Stimulated activated memory B cell treated with anti-CD40 and anti-IgM and Interleukin-4, amounts not matched to agents 10 μg/mL and 1 μg/mL and 100 μg/mL, for 72 hours (primary cell): ENCODE data around the gene GRM1.

ENCODE experiments used
- ATAC-seq: fragments of 150-1000 bp; cut with Tn5 transposase; 2 replicates; pipeline ENCODE4 v1.10.0; 2021
- H3K27ac Mint-ChIP-seq: one replicate; pipeline ENCODE4 v1.8.0; 2022; ENCODE audit warnings: mild to moderate bottlenecking, mixed read lengths
- H3K27me3 Mint-ChIP-seq: one replicate; pipeline ENCODE4 v1.8.0; 2022; ENCODE audit warnings: mixed read lengths
- H3K36me3 Mint-ChIP-seq: one replicate; pipeline ENCODE4 v1.8.0; 2022; ENCODE audit warnings: mixed read lengths
- H3K4me1 Mint-ChIP-seq: one replicate; pipeline ENCODE4 v1.8.0; 2022; ENCODE audit warnings: mixed read lengths
- H3K4me3 Mint-ChIP-seq: one replicate; pipeline ENCODE4 v1.8.0; 2022; ENCODE audit warnings: mild to moderate bottlenecking, moderate library complexity, mixed read lengths
- H3K9me3 Mint-ChIP-seq: one replicate; pipeline ENCODE4 v1.8.0; 2022; ENCODE audit warnings: mixed read lengths

The GRM1 gene

DNA sequence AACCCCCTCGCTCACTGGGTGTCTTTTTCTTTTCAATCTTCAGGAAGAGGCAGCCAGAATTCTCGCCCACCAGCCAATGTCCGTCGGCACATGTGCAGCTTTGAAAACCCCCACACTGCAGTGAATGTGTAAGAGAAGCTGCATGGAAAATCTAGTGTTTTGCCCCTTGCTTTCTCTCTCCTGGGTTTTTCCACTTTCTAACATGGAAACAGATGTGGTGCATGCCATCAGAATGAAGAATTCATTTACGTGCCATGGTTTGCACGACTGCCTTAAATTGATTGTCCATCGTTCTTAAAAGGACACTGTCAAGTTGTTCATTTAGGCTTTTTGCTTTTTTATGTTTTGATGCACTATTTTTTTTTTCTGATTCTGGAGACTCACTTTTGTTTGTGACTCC is 397.7 kb downstream of the GRM1 start:
- ATAC-seq = no peak
- Mint-ChIP-seq H3K4me3 (no peak overlapping the region), H3K4me1 (no peaks in the 10 kb centered on the region)

GRCh38 chr6:146429831-146430230 is 401.0 kb downstream of the GRM1 start:
- no peaks in the 10 kb centered on the region for H3K27me3 Mint-ChIP-seq
- H3K9me3 Mint-ChIP-seq = no peaks in the 10 kb centered on the region
- no peaks in the 10 kb centered on the region for H3K36me3 Mint-ChIP-seq
- no peak overlapping the region for H3K4me3 Mint-ChIP-seq
- no peak for ATAC-seq
- H3K27ac Mint-ChIP-seq = no peak overlapping the region
- no peaks in the 10 kb centered on the region for H3K4me1 Mint-ChIP-seq

More for the DNA sequence above, 397.7 kb downstream of the GRM1 start:
- Mint-ChIP-seq H3K9me3 (no peaks in the 10 kb centered on the region), H3K27me3 (no peaks in the 10 kb centered on the region), H3K36me3 (no peaks in the 10 kb centered on the region), H3K27ac (no peak overlapping the region)

DNA sequence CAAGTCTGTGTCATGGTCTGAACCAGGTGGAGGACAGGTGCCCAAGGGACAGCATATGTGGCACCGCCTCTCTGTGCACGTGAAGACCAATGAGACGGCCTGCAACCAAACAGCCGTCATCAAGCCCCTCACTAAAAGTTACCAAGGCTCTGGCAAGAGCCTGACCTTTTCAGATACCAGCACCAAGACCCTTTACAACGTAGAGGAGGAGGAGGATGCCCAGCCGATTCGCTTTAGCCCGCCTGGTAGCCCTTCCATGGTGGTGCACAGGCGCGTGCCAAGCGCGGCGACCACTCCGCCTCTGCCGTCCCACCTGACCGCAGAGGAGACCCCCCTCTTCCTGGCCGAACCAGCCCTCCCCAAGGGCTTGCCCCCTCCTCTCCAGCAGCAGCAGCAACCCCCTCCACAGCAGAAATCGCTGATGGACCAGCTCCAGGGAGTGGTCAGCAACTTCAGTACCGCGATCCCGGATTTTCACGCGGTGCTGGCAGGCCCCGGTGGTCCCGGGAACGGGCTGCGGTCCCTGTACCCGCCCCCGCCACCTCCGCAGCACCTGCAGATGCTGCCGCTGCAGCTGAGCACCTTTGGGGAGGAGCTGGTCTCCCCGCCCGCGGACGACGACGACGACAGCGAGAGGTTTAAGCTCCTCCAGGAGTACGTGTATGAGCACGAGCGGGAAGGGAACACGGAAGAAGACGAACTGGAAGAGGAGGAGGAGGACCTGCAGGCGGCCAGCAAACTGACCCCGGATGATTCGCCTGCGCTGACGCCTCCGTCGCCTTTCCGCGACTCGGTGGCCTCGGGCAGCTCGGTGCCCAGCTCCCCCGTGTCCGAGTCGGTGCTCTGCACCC is 405.2 kb downstream of the GRM1 start:
- Mint-ChIP-seq H3K27ac (no peak overlapping the region), H3K9me3 (no peaks in the 10 kb centered on the region), H3K4me1 (no peaks in the 10 kb centered on the region), H3K36me3 (no peaks in the 10 kb centered on the region), H3K4me3 (no peak overlapping the region), H3K27me3 (no peaks in the 10 kb centered on the region)
- no peak for ATAC-seq

DNA sequence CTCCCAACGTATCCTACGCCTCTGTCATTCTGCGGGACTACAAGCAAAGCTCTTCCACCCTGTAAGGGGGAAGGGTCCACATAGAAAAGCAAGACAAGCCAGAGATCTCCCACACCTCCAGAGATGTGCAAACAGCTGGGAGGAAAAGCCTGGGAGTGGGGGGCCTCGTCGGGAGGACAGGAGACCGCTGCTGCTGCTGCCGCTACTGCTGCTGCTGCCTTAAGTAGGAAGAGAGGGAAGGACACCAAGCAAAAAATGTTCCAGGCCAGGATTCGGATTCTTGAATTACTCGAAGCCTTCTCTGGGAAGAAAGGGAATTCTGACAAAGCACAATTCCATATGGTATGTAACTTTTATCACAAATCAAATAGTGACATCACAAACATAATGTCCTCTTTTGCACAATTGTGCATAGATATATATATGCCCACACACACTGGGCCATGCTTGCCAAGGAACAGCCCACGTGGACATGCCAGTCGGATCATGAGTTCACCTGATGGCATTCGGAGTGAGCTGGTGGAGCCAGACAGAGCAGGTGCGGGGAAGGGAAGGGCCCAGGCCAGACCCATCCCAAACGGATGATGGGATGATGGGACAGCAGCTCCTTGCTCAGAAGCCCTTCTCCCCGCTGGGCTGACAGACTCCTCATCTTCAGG is 406.0 kb downstream of the GRM1 start:
- ATAC-seq = peak; percentile 28

GRCh38 chr6:146441907-146442306 is 413.0 kb downstream of the GRM1 start:
- H3K4me3 Mint-ChIP-seq = no peak overlapping the region
- no peak overlapping the region for H3K27ac Mint-ChIP-seq
- H3K36me3 Mint-ChIP-seq = no peaks in the 10 kb centered on the region
- H3K9me3 Mint-ChIP-seq = no peaks in the 10 kb centered on the region
- ATAC-seq = no peak
- no peaks in the 10 kb centered on the region for H3K27me3 Mint-ChIP-seq
- H3K4me1 Mint-ChIP-seq = no peaks in the 10 kb centered on the region

More for the DNA sequence above, 406.0 kb downstream of the GRM1 start:
- no peaks in the 10 kb centered on the region for H3K9me3 Mint-ChIP-seq
- no peak overlapping the region for H3K4me3 Mint-ChIP-seq
- no peaks in the 10 kb centered on the region for H3K36me3 Mint-ChIP-seq
- H3K4me1 Mint-ChIP-seq = no peaks in the 10 kb centered on the region
- H3K27ac Mint-ChIP-seq = no peak overlapping the region
- H3K27me3 Mint-ChIP-seq = no peaks in the 10 kb centered on the region

- H3K27me3 Mint-ChIP-seq = no peaks in the 10 kb centered on the region
- H3K36me3 Mint-ChIP-seq = no peaks in the 10 kb centered on the region
- no peaks in the 10 kb centered on the region for H3K4me1 Mint-ChIP-seq
- no peak overlapping the region for H3K4me3 Mint-ChIP-seq
- no peak for ATAC-seq
- no peak overlapping the region for H3K27ac Mint-ChIP-seq
- H3K9me3 Mint-ChIP-seq = peaks cover 5% of the 10 kb centered on the region
These were observed 415.3 kb downstream of the GRM1 start for GRCh38 chr6:146444189-146444588.

DNA sequence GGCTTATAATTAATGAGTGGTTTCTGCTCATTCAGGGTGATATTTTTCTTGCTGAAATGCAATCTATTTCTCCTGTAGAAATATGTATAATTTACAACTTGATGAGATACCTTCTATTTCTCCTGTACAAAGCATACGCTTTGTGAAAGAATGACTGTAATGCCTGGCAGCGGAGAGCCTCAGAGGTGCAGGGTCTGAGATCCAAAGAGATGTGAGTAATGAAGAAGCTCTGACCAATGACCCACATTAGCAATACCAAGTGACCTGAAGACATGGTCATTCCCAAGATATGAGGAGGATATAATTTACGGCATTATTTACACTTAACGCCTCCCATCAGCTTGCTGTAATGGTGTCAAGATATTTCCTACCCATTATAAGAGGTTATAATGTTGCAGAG is 416.4 kb downstream of the GRM1 start:
- Mint-ChIP-seq H3K27me3 (no peaks in the 10 kb centered on the region), H3K4me3 (no peak overlapping the region), H3K9me3 (peaks cover 7% of the 10 kb centered on the region), H3K36me3 (no peaks in the 10 kb centered on the region), H3K27ac (no peak overlapping the region), H3K4me1 (no peaks in the 10 kb centered on the region)
- ATAC-seq = no peak

- ATAC-seq = no peak
- H3K36me3 Mint-ChIP-seq = no peaks in the 10 kb centered on the region
- H3K27ac Mint-ChIP-seq = no peak overlapping the region
- no peak overlapping the region for H3K4me3 Mint-ChIP-seq
- no peaks in the 10 kb centered on the region for H3K4me1 Mint-ChIP-seq
- no peaks in the 10 kb centered on the region for H3K27me3 Mint-ChIP-seq
- H3K9me3 Mint-ChIP-seq = peaks cover 26% of the 10 kb centered on the region
These were observed 428.0 kb downstream of the GRM1 start for GRCh38 chr6:146456886-146457285.

DNA sequence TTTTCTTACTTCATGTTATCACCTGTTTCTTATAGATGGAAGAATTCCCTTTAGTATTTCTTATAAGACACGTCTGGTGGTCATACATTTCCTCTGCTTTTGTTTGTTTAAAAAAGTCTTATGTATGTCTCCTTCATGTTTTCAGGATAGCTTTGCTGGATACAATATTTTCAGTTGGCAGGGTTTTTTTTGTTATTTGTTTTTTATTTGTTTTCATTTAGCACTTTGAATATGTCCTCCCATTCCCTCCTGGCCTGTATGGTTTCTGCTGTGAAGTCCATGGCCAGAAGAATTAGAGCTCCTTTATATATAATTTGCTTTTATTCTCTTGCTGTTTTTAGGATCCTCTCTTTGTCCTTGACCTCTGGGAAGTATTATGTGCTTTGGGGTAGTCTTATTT is 432.1 kb downstream of the GRM1 start:
- Mint-ChIP-seq H3K36me3 (no peaks in the 10 kb centered on the region), H3K9me3 (peaks cover 21% of the 10 kb centered on the region), H3K4me3 (no peak overlapping the region), H3K27ac (no peak overlapping the region), H3K27me3 (no peaks in the 10 kb centered on the region), H3K4me1 (no peaks in the 10 kb centered on the region)
- no peak for ATAC-seq

DNA sequence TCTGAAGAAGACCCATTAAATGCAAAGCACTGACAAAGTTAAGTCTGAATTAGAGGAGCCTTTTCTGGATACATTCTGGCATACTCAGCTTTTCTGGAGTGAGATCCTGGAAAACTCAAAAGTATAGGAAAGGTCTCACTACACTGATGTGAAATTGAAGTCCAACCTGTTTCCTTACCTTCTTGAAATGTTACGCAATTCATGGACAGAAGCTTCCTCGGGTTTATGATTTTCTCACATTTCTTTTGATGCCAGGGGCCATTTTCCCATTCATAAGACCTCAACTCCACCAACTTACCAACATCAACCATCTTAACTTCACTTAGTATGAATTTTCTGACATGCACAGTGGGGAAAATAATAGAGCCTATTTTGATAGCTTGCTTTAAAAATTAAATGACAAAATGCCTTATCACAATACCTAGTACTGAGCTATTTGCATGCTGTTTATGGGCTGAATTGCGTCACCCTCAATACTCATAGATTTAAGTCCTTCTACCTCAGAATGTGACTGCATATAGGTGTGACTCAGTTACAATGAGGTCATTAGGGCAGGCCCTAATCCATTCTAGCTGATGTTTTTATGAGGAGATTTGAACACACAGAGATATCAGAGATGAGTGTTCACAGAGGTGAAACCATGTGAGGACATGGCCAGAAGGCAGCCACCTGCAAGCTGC is 441.4 kb downstream of the GRM1 start:
- Mint-ChIP-seq H3K4me3 (no peak overlapping the region), H3K27ac (no peak overlapping the region), H3K36me3 (no peaks in the 10 kb centered on the region), H3K9me3 (peaks cover 3% of the 10 kb centered on the region), H3K27me3 (no peaks in the 10 kb centered on the region), H3K4me1 (no peaks in the 10 kb centered on the region)
- ATAC-seq = no peak

DNA sequence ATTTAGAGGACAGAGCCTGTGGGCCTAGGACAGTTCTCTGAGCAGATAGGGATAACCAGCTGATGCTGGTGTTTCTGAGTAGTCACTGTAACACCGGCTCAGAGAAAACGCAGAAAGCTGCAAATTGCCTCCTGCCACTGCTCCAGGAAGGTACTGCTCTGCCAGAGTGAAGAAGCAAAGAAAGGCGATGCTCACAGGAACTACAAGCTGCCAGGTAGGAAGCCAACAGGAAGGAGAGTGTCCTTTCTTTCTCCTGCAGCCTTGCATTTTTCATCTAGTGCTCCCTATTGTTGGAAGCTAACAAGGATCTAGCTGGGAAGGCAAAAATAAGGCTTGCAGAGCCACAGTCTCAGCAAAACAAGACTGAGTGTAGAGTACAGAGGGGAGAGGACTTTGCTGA is 444.1 kb downstream of the GRM1 start:
- Mint-ChIP-seq H3K9me3 (peaks cover 7% of the 10 kb centered on the region), H3K27ac (no peak overlapping the region), H3K4me1 (no peaks in the 10 kb centered on the region), H3K36me3 (no peaks in the 10 kb centered on the region), H3K27me3 (no peaks in the 10 kb centered on the region), H3K4me3 (no peak overlapping the region)
- peak; percentile 37 for ATAC-seq

DNA sequence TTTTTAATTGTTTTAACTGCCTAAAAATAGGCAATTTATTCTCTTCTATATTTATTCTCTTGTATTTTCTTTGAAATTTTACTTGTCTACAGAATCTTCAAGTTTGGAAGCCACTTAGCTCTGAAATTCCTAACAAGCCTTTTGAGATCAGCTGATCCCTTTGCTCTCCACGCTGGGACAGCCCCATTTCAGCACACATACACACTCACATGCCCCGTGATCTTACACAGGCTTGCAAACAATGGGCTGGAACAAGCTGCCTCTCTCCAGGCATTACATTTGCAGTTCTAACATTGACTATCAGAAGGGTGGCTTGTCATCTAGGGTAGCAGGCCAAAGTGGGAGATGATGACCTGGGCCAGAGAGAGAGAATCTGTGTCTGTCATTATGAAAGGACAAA is 452.7 kb downstream of the GRM1 start:
- ATAC-seq = no peak
- no peaks in the 10 kb centered on the region for H3K27me3 Mint-ChIP-seq
- no peak overlapping the region for H3K27ac Mint-ChIP-seq
- no peaks in the 10 kb centered on the region for H3K36me3 Mint-ChIP-seq
- no peak overlapping the region for H3K4me3 Mint-ChIP-seq
- no peaks in the 10 kb centered on the region for H3K4me1 Mint-ChIP-seq
- H3K9me3 Mint-ChIP-seq = peaks cover 6% of the 10 kb centered on the region

DNA sequence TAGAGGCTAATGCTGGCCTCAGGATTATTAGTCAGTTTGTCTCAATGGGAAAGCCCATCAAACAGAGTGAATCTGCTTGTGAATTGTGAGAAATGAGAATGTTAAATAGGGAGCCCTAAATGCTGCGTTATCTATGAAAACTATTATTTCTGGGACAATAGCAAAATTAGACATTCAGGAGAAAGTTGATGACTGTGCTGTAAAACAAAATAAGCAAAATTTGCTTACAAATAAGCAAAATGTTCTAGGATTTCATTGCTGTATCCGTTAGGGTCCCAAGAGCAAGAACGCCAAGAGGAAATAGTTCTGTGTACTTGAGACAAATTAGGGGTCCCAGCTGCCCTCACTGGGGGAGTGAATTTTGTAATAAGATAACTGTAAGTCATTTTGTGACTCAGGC is 455.5 kb downstream of the GRM1 start:
- no peak for ATAC-seq
- peaks cover 6% of the 10 kb centered on the region for H3K9me3 Mint-ChIP-seq
- H3K4me3 Mint-ChIP-seq = no peak overlapping the region
- no peaks in the 10 kb centered on the region for H3K27me3 Mint-ChIP-seq
- H3K36me3 Mint-ChIP-seq = no peaks in the 10 kb centered on the region
- no peaks in the 10 kb centered on the region for H3K4me1 Mint-ChIP-seq
- no peak overlapping the region for H3K27ac Mint-ChIP-seq
